WTC11 (cell line): Measurements from ENCODE around the gene DHRS7B. TPM values are rescaled to one million over a fixed set of nuclear protein-coding genes. Genes with fewer than 3 reads are reported as not detected.

Experiments used
- ATAC-seq: fragments of 200-7000 bp; cut with Tn5 transposase; 2 replicates; pipeline ENCODE4 v1.10.0; 2021; ENCODE audit warnings: mild to moderate bottlenecking, moderate library complexity
- CTCF ChIA-PET: fragments of 300-600 bp; sonication (Branson Sonifier 250); formaldehyde crosslinking; loops from one replicate; lab custom pipeline; 2021; ENCODE audit warnings: antibody characterized with exemption; lab: Charles Lee
- POLR2A ChIA-PET: fragments of 350-600 bp; sonication (Branson Sonifier 250); formaldehyde crosslinking; loops from one replicate; lab custom pipeline; 2021; ENCODE audit warnings: antibody characterized with exemption; lab: Charles Lee
- DNase-seq: peaks from one replicate; pipeline ENCODE4 v3.0.0; 2021; ENCODE audit warnings: low spot score
- H3K27ac Mint-ChIP-seq: 2 replicates; pipeline ENCODE4 v1.8.0; 2021; ENCODE audit warnings: mixed read lengths
- H3K27me3 Mint-ChIP-seq: 2 replicates; pipeline ENCODE4 v1.8.0; 2021; ENCODE audit warnings: low read depth, mild to moderate bottlenecking, moderate library complexity, mixed read lengths
- H3K36me3 Mint-ChIP-seq: 2 replicates; pipeline ENCODE4 v1.8.0; 2021; ENCODE audit warnings: mixed read lengths
- H3K4me1 Mint-ChIP-seq: 2 replicates; pipeline ENCODE4 v1.8.0; 2022; ENCODE audit warnings: mixed read lengths
- H3K4me3 Mint-ChIP-seq: 2 replicates; pipeline ENCODE4 v1.8.0; 2021; ENCODE audit warnings: mild to moderate bottlenecking, moderate library complexity, mixed read lengths
- H3K9me3 Mint-ChIP-seq: 2 replicates; pipeline ENCODE4 v1.8.0; 2021; ENCODE audit warnings: mixed read lengths
- ATF3 ChIP-seq: sonication (generic); formaldehyde crosslinking; conservative IDR thresholded peaks from 2 replicates; pipeline ENCODE4 v1.8.1; 2022; ENCODE audit warnings: mild to moderate bottlenecking, missing genetic modification reagents
- CREM ChIP-seq: sonication (generic); formaldehyde crosslinking; IDR thresholded peaks from 2 replicates; pipeline ENCODE4 v1.8.1; 2022; ENCODE audit warnings: mild to moderate bottlenecking, missing genetic modification reagents, moderate library complexity
- ELF4 ChIP-seq: sonication (generic); formaldehyde crosslinking; IDR thresholded peaks from 2 replicates; pipeline ENCODE4 v1.8.1; 2022; ENCODE audit warnings: low read depth, mild to moderate bottlenecking, moderate library complexity, missing genetic modification reagents
- ERG ChIP-seq: fragments of 250-450 bp; sonication (Bioruptor Pico); IDR thresholded peaks from 2 replicates; pipeline ENCODE4 v1.8.0; 2021; ENCODE audit warnings: mild to moderate bottlenecking
- ETV6 ChIP-seq: sonication (generic); formaldehyde crosslinking; IDR thresholded peaks from 2 replicates; pipeline ENCODE4 v1.8.1; 2022; ENCODE audit warnings: mild to moderate bottlenecking, missing genetic modification reagents
- FOXJ3 ChIP-seq: sonication (generic); formaldehyde crosslinking; IDR thresholded peaks from 2 replicates; pipeline ENCODE4 v1.9.0; 2021; ENCODE audit warnings: missing genetic modification reagents, mild to moderate bottlenecking, borderline replicate concordance
- JAZF1 ChIP-seq: fragments of 250-450 bp; sonication (Bioruptor Pico); IDR thresholded peaks from 2 replicates; pipeline ENCODE4 v1.9.0; 2021; ENCODE audit warnings: moderate library complexity, mild to moderate bottlenecking, inconsistent platforms
- KAT7 ChIP-seq: sonication (generic); formaldehyde crosslinking; IDR thresholded peaks from 2 replicates; pipeline ENCODE4 v1.8.1; 2023; ENCODE audit warnings: missing genetic modification reagents, mild to moderate bottlenecking, borderline replicate concordance
- MXD4 ChIP-seq: fragments of 250-450 bp; sonication (Bioruptor Pico); IDR thresholded peaks from 2 replicates; pipeline ENCODE4 v1.8.0; 2021; ENCODE audit warnings: mild to moderate bottlenecking, moderate library complexity, borderline replicate concordance
- MYBL2 ChIP-seq: sonication (generic); formaldehyde crosslinking; IDR thresholded peaks from 2 replicates; pipeline ENCODE4 v1.8.1; 2023; ENCODE audit warnings: mild to moderate bottlenecking, moderate library complexity, missing genetic modification reagents
- NR1H2 ChIP-seq: sonication (generic); formaldehyde crosslinking; IDR thresholded peaks from 2 replicates; pipeline ENCODE4 v1.9.0; 2021; ENCODE audit warnings: mild to moderate bottlenecking, moderate library complexity, missing genetic modification reagents
- PRDM15 ChIP-seq: sonication (generic); formaldehyde crosslinking; IDR thresholded peaks from 2 replicates; pipeline ENCODE4 v1.8.0; 2022; ENCODE audit warnings: missing genetic modification reagents
- PREB ChIP-seq: sonication (generic); formaldehyde crosslinking; IDR thresholded peaks from 2 replicates; pipeline ENCODE4 v1.8.1; 2022; ENCODE audit warnings: mild to moderate bottlenecking, missing genetic modification reagents, moderate library complexity, borderline replicate concordance
- PRRX2 ChIP-seq: fragments of 250-450 bp; sonication (Bioruptor Pico); IDR thresholded peaks from 2 replicates; pipeline ENCODE4 v1.8.0; 2021; ENCODE audit warnings: mild to moderate bottlenecking
- RORB ChIP-seq: fragments of 250-450 bp; sonication (Bioruptor Pico); IDR thresholded peaks from 2 replicates; pipeline ENCODE4 v1.9.0; 2021; ENCODE audit warnings: mild to moderate bottlenecking
- SMAD3 ChIP-seq: sonication (generic); formaldehyde crosslinking; IDR thresholded peaks from 2 replicates; pipeline ENCODE4 v1.8.0; 2022; ENCODE audit warnings: missing genetic modification reagents, mild to moderate bottlenecking, borderline replicate concordance
- SOX15 ChIP-seq: fragments of 250-450 bp; sonication (Bioruptor Pico); IDR thresholded peaks from 2 replicates; pipeline ENCODE4 v1.9.0; 2021; ENCODE audit warnings: mild to moderate bottlenecking
- ZNF232 ChIP-seq: sonication (generic); formaldehyde crosslinking; IDR thresholded peaks from 2 replicates; pipeline ENCODE4 v1.8.0; 2022; ENCODE audit warnings: mild to moderate bottlenecking, missing genetic modification reagents
- ZNF671 ChIP-seq: fragments of 250-450 bp; sonication (Bioruptor Pico); IDR thresholded peaks from 2 replicates; pipeline ENCODE4 v1.8.0; 2021; ENCODE audit warnings: mild to moderate bottlenecking
- total RNA-seq: library from RNA; stranded (reverse); gene quantifications from 3 replicates; pipeline ENCODE4 v1.2.3, GENCODE V29; 2021
- TF ChIP-seq, protein P1 (sequence below): fragments of 250-450 bp; sonication (Bioruptor Pico); conservative IDR thresholded peaks from 2 replicates; pipeline ENCODE4 v1.9.0; 2021; ENCODE audit warnings: mild to moderate bottlenecking
- TF ChIP-seq, protein P2 (sequence below): sonication (generic); formaldehyde crosslinking; IDR thresholded peaks from 2 replicates; pipeline ENCODE4 v1.8.0; 2022; ENCODE audit warnings: mild to moderate bottlenecking, missing genetic modification reagents
- TF ChIP-seq, protein P3 (sequence below): fragments of 250-450 bp; sonication (Bioruptor Pico); IDR thresholded peaks from 2 replicates; pipeline ENCODE4 v1.9.0; 2021; ENCODE audit warnings: moderate library complexity, mild to moderate bottlenecking, inconsistent platforms, borderline replicate concordance

Gene DHRS7B
- total RNA-seq, 1 experiment from 2014 or later: 15.6 TPM

DNA sequence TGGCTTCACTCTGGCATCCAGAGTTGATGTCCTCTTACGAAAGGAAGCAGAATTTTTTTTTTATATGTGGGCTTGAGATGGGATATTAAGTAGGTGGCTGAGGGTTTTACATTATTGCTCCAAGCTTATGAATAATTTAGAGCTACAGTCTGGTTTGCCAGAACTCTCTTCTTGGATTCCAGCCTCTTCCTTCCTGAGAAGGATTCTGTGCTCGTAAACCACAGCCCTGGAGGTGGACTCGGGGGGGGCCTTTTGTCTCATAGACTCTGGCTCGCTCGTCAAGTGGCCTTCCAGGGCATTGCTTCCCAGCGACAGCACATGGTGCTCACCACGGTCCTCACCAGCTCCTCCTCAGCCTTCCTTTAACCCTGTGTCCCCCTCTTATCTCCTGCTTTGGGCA is 44.0 kb downstream of the DHRS7B start:
- DNase-seq: no peak

GRCh38 chr17:21171309-21171922 is 44.7 kb downstream of the DHRS7B start:
- Mint-ChIP-seq H3K27me3 (no peaks in the 10 kb centered on the region), H3K4me3 (no peak overlapping the region), H3K4me1 (no peaks in the 10 kb centered on the region), H3K27ac (no peak overlapping the region), H3K9me3 (no peaks in the 10 kb centered on the region), H3K36me3 (peaks cover 12% of the 10 kb centered on the region)
- POLR2A ChIA-PET: no interaction called here
- CTCF ChIA-PET: no interaction called here
- no peak for ATAC-seq
- no peak for DNase-seq
- TF ChIP-seq SOX15 (CRISPR knock-in tag) (no peak), CREM (CRISPR knock-in tag) (no peak), NR1H2 (CRISPR knock-in tag) (no peak), ELF4 (CRISPR knock-in tag) (no peak), KAT7 (CRISPR knock-in tag) (no peak), MXD4 (no peak), PREB (CRISPR knock-in tag) (no peak)
- TF ChIP-seq, protein P1, sequence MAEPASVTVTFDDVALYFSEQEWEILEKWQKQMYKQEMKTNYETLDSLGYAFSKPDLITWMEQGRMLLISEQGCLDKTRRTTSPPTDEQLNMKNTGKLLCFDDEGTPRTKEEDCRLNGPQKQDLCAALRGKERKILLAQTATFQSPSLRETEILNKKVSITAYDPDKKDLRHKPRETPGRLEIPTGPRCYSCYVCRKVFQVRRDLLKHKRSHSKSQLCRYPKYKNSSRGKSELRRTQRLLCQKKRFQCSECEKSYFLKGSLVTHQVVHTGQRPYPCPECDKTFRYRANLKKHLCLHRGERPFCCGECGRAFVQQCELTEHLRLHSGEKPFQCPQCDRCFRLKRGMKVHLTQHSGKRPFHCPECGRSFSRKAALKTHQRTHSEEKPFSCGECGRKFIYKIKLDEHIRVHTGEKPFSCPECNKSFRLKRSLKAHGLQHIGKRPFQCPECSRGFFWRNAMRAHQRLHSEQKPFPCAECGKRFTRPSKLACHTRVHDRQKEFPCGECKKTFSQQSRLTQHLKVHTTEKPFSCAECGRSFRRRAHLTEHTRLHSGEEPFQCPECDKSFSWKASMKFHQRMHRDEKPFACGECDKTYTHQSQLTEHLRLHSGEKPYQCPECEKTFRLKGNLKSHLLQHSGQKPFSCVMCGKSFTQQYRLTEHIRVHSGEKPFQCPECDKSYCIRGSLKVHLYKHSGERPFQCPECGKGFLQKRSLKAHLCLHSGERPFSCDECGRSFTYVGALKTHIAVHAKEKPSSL (CRISPR knock-in tag): no peak

More for the DNA sequence above, 44.0 kb downstream of the DHRS7B start:
- CTCF ChIA-PET: no interaction called here
- POLR2A ChIA-PET: no interaction called here
- H3K9me3 Mint-ChIP-seq: no peaks in the 10 kb centered on the region
- no peak overlapping the region for H3K4me3 Mint-ChIP-seq
- H3K27ac Mint-ChIP-seq: peak overlapping the region; percentile 7; the same call in 1 of the 2 replicates
- no peaks in the 10 kb centered on the region for H3K4me1 Mint-ChIP-seq
- TF ChIP-seq ETV6 (CRISPR knock-in tag): no peak
- TF ChIP-seq PRDM15 (CRISPR knock-in tag): no peak
- no peak for TF ChIP-seq JAZF1 (CRISPR knock-in tag)
- TF ChIP-seq RORB: no peak
- no peak for TF ChIP-seq PRRX2
- no peak for TF ChIP-seq SMAD3 (CRISPR knock-in tag)
- TF ChIP-seq ZNF671 (CRISPR knock-in tag): no peak
- TF ChIP-seq, protein P2, sequence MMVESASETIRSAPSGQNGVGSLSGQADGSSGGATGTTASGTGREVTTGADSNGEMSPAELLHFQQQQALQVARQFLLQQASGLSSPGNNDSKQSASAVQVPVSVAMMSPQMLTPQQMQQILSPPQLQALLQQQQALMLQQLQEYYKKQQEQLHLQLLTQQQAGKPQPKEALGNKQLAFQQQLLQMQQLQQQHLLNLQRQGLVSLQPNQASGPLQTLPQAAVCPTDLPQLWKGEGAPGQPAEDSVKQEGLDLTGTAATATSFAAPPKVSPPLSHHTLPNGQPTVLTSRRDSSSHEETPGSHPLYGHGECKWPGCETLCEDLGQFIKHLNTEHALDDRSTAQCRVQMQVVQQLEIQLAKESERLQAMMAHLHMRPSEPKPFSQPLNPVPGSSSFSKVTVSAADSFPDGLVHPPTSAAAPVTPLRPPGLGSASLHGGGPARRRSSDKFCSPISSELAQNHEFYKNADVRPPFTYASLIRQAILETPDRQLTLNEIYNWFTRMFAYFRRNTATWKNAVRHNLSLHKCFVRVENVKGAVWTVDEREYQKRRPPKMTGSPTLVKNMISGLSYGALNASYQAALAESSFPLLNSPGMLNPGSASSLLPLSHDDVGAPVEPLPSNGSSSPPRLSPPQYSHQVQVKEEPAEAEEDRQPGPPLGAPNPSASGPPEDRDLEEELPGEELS (CRISPR knock-in tag): no peak
- TF ChIP-seq, protein P3, sequence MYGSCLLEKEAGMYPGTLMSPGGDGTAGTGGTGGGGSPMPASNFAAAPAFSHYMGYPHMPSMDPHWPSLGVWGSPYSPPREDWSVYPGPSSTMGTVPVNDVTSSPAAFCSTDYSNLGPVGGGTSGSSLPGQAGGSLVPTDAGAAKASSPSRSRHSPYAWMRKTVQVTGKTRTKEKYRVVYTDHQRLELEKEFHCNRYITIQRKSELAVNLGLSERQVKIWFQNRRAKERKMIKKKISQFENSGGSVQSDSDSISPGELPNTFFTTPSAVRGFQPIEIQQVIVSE (CRISPR knock-in tag): no peak
- TF ChIP-seq ZNF232 (CRISPR knock-in tag): no peak
- no peak for TF ChIP-seq MYBL2 (CRISPR knock-in tag)
- no peak for TF ChIP-seq ATF3 (CRISPR knock-in tag)
- no peak for TF ChIP-seq FOXJ3 (CRISPR knock-in tag)
- no peak for TF ChIP-seq ERG (CRISPR knock-in tag)
- ATAC-seq: no peak
- no peaks in the 10 kb centered on the region for H3K27me3 Mint-ChIP-seq
- peaks cover 12% of the 10 kb centered on the region for H3K36me3 Mint-ChIP-seq
